ENCODE measurements around the gene GNG7.
"Not testable (repeated sequence)": the region's sequence is repeated elsewhere in the genome, so short reads cannot be mapped to it uniquely, and the experiment has no call there.

Gene GNG7

DNA sequence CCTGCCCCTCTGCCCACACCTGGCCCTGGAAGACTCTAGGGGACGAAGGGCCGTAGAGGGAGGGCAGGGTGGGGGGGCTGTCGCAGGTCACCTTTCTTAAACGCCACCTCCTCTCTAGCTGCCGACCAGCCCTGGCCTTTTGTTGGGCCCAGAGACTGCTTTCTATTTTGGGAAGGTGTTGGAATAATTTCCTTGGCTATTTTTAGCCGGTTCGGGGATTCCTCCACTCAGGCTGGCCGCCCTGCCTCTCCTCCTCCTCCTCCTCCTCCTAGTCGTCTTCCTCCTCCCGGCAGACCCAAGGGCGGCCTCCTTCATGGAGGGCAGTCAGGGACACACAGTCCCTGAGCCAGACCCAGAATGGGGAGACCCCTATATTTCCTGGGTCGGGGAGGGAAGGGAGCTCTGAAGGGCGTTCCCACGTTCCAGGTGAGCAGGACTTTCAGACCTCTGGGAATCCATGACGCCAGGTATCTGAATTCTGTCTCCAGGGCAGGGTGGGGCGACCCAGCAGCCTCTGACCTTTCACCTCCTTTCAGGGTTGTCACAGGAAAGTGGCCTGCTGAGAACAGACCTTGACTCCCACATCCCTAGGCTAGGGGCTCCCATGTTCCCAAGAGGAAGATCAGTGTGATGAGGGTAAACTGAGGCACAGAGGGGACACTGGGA, 206.7 kb downstream of the GNG7 start:
- DNase-seq = no peak

DNA sequence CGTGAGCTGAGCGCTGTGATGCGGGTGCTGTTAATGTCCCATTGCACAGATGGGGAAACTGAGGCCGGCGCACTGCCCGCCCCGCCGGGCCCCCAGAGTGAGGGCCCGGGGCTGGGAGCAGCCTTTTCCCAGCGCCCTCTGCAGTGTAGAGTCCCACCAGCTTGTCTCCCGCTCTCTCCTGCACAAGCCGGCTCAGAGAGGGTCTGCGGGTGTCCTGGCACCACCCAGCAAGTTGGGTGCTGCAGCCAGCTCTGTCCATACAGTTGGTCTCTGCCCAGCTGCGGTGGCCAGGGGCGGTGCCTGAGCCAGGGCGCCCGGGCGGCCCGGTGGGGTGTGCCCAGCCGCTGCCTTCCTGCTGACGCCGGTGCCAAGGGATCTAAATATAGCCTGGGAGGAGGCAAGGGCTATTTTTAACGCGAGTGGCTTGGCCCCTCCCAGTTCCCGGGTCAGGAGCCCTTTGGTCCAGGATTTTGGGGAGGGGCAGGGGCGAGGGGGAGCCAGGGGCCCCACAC, 207.3 kb downstream of the GNG7 start:
- DNase-seq = no peak

DNA sequence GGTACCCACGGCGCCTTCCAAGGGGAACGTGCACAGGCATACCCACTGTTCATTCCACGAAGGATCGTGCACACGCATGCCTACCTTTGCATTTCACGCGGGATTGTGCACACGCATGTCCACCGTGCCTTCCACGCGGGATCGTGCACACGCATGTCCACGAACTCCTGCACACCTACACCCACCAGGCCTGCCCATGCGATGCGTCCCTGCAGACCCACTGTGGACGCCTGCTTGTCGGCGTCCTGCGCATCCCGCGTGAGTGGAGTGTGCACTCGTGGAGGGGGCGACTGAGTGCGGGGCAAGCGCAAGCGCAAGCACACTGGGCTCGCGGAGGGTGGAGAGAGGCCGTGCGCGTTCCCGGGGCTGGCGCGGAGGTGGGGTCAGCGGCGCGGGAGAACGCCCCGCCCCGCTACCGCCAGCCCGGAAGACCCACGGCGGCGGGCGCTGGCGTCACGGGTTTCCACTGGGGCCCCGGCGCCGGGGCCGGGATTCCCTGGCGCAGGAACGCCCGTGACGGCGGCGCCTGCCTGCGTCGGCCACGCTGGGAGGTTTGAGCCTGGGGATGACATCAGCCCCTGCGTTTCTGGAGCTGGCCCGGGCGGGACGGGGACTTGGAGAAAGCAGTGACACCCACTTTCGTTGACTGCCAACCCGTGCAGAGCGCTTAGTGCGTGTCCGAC, 207.9 kb downstream of the GNG7 start:
- peak; percentile 41 for DNase-seq

DNA sequence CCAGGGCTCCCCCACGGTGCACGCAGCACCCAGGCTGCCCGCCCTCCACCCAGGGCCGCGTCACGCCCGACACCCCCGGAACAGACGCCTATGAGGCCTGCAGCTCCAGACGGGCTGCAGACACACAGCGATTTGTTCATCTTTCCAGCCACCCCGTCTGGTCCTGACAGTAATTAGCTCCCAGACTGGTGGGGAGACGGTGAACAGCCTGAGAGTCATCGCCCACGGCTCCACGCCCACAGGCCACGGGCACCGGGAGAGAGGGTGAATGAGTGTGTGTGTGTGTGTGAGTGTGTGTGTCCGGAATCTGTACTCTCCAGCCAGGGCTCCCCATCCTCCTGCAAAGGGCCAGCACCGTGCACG, 208.4 kb downstream of the GNG7 start:
- DNase-seq = no peak

DNA sequence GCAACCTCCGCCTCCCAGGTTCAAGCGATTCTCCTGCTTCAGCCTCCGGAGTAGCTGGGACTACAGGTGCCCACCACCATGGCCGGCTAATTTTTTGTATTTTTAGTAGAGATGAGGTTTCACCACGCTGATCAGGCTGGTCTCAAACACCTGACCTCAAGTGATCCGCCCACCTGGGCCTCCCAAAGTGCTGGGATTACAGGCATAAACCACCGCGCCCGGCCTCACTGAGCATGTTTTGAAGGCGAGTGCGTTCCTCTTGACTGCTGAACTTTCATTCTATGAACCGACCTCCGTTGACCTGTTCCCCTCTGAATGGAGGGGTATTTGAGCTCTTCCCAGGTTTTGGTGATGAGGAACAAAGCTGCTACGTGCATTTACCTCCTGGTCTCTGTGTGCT, 209.0 kb downstream of the GNG7 start:
- DNase-seq = not testable (repeated sequence)

DNA sequence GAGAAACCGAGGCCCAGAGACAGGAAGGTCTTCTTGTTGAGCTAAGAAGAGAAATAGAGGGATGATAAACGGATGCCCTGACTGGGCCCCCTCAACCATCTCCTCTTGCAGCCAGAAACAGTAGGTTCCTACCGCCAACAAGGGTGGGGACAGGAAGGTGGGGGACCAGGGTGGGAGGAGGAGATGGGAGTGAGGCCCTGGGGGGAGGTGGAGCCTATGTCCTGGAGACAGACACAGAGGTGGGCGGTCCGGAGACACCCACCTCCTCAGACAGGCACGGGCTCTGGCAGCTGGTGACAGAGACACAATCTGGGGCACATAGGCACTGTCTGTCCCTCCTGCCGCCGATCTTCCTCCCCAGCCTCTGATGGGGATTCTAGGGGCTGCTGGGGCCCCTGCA, 209.6 kb downstream of the GNG7 start:
- DNase-seq = no peak

DNA sequence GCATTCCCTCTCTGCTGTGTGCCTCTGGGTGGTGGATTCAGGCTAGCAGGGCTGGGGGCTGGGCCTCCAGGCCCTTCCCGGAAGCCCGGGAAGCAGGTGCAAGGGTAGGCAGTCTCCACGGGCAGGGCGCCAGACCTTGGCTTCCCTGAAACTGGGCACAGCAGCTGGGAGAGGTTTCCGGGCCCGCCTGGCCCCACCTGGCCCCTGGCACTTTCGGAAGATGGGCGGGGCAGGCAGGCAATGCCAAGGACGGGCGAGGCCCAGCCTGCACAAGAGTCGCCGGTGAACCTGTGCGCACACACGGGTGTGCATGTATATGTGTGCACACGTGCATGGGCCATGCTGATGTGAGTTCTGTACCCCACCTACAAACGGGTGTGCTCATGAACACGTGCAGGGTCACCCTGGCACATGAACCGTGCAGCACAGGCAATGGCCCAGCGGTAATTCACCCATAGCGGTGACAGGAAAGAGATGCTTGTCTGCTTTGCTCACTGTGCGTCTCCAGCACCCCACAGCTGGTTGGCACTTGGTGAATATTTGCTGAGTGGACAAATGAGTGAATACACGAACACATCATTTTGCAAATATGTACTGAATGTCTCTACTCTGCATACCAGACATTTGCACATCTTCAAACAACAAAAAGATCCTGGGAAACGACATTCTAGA, 211.2 kb downstream of the GNG7 start:
- DNase-seq = peak; percentile 25

DNA sequence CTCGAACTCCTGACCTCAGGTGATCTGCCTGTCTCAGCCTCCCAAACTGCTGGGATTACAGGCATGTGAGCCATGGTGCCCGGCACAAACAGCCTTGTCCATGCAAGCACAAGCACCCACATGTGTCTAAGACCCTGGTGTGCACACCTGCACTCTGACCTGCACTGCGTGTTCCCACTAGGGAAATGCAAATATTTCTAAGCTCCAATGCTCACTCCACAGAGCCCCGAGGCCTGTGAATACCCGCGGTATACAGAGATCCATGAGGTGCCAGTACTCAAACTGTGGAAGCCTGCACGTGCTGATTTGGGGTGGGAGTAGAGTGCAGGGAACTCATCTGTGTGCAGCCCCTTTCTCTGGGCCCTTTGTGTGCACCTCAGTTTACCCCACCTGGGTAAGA, 211.8 kb downstream of the GNG7 start:
- DNase-seq = no peak

DNA sequence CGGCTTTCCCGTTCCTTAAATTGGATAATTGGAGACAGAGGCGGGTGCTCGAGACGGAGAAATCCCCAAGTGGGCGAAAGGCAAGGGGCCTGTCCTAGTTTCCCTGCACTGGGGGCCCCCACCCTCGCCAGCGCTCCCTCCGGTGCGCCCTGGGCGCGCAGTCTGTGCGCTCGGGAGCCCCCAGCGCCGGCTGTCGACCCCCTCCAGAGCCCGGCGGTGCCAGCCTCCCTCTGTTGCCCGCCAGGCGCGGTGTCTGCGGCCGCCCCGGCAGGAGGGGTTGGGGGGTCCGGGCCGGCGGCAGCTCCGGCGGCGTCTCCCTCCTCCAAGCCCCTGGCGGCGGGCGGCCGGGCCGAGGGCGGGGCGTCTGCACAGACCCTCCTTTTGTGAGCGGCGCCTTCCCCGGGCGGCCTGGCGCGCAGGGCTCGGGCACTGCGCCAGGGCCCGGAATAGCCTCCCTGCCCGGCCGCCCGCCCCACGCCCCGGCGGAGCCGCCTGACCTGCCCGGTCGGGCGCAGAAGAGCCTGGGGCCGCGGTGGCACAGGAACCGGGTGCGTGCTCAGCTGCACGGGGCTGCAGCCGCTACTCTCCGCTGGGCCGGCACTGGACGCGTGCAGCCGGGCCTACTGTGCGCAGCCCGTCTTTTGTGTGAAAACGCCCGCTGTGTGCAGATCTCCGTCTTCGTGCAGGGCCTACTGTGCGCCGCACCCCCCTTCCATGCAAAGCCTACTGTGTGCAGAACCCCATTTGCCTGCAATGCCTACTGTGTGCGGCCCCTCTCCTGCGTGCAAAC, 213.4 kb downstream of the GNG7 start:
- DNase-seq = no peak

DNA sequence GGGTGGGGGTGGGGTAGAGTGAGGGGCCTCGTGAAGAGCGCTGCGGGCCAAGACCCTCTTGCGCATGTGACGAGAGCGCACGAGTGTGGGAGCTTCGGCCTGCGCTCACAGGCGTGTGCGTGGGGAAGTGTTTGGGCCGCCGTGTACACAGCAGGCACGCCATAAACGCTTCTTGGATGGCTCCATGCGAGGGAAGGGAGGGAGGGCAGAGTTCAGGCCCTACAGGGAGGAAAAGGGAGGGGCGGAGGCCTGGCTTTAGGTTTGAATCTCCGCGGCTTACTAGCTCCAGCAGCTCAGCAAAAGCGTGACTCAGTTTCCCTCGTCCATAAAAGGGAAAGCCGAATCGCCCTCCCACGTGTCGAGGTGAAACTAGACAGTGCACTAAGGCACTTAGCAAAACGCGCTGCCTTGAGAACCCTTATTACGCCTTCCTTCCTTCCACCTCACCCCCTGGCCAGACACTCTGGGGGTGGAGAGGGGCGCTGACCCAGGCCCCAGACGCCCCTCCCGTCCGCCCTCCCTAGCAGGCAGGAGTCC, 214.0 kb downstream of the GNG7 start:
- DNase-seq = no peak

DNA sequence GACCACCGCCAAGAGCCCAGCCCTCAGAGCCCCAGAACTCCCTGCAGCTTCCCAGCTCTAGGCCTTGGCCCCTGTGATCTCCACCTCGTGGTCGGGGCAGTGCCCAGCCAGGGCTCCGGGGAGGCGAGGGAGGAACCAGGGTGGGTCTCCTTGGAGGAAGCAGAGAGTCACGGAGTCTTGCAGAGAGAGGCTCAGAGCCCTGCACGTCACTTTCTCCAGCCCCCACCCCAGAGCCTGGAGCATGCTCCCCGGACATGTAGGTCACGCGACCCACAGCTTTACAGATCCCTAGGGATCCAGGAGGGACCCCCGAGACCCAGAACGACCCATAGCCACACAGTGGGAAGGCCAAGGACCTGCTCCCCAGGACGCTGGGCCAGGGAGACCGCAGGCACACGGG, 214.7 kb downstream of the GNG7 start:
- DNase-seq = no peak

DNA sequence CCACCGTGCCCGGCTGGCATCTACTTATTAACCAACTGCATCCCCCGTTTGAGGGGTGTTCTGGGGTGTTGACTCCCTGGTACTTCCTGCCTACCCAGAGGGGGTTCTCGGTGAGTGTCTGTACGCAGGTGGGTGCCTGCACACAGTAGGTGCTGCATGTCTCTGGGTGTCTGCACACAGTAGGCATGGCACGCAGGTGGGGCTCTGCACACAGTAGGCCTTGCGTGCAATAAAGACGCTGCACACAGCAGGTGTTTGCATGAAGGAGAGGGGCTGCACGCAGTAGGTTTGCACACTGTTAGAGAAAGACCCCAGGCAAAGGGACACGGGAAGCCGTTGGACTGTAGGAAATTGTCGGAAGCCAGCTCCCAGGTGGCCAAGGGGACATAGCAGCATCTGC, 215.4 kb downstream of the GNG7 start:
- DNase-seq = no peak

DNA sequence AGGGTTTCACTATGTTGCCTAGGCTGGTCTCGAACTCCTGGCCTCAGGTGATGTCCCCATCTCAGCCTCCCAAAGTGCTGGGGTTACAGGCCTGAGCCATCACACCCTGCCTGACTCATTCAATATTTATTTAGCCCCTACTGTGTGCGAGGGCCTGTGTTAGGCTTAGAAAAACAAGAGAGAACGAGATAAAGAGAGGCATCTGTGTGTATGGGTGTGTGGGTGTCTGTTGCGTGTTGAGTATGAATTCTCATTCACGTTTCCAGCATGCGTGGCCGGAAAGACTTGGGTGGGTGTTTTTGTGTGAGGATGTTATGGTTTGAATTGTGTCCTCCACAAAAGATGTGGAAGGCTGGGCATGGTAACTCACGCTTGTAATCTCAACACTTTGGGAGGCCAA, 217.1 kb downstream of the GNG7 start:
- no peak for DNase-seq

DNA sequence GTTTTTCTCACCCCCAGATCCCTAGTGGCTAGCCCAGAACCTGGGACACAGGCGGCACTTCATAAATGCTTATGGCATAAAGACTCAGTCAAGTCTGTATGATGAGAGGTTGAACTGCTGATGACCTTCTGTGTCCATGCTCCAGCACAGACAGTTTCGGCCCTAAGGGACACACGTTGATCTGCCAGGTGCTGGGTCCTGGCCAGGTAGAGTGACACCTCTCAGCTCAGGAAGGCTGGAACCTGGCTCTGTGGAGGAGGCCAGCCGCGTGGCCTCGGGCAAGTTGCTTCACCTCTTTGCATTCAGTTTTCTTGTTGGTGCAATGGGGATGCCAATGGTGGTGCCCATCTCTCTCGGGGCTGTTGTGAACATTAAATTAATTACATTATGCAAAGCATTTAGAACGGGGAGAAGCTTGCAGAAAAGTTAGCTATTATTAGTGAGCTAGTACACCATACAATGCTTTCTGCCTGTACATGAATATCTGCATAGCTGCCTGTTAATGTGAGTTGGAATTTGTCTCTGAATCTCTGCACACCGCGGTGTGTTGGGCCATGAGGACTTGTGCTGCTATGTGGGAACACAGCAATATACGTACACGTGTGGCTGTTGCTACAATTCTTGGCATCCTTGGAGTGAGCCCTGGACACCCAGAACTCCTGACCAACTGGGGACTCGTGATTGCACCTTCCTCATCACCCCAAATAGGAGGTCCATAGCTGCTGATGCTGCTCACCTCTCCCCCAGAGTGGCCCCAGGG, 218.1 kb downstream of the GNG7 start:
- no peak for DNase-seq

DNA sequence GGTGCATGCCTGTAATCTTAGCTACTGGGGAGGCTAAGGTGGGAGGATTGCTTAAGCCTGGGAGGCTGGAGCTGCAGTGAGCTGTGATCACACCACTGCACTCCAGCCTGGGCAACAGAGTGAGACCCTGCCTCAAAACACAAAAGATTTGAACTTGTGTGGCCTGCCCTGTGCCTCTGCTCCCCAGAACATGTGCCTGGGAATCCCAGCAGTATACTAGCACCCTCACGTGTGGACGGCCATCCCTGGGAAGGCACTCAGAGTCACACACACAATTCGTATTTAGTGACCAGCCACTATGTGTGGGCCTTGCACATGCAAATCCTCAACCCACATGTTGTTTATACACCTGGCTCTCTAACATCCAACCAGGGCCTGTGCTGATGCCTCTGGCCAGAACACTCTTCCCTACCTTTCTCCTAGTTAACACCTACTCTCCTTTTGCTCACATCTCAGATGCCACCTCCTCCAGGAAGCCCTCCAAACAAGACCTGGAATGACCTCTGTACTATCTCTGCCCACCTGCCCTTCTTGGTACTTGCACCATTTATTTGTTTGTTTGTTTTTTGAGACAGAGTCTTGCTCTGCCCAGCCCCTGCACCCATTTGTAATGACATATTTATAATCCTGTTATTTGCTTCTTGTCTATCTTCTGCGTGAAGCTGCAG, 218.9 kb downstream of the GNG7 start:
- DNase-seq = no peak

DNA sequence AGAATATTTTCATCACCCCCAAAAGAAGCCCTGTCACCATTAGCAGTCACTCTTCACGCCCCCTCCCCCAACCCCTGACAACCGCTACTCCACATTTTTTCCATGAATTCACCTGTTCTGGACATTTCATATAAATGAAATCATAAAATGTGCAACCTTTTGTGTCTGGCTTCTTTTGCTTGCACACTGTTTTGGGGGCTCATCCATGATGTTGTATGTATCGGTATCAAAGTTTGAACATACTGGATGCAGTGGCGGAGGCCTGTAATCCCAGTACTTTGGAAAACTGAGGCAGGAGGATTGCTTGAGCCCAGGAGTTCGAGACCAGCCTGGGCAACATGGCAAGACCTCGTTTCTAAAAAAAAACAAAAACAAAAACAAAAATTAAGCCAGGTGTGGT, 219.4 kb downstream of the GNG7 start:
- DNase-seq = no peak

DNA sequence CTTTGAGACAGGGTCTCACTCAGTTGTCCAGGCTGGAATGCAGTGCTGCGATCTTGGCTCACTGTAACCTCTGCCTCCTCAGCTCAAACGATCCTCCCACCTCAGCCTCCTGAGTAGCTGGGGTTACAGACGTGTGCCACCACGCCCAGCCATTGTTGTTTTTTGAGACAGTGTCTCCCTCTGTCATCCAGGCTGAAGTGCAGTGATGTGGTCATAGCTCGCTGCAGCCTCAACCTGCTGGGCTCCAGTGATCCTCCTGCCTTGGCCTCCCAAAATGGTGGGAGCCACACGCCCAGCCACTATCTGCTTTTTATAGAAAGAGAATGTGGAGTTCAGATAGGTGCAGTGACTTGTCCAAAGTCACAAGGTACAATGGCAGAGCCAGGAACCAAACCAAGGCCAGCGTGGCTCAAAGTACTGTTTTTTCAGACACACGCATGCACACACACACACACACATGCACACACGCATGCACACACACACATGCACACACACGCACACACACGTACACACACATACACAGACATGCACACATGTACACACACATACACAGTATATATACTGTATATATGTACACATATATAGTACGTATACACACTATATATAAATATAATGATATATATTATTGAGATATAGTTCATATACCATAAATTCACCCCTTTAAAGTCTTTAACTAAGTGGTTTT, 220.0 kb downstream of the GNG7 start:
- DNase-seq = no peak

DNA sequence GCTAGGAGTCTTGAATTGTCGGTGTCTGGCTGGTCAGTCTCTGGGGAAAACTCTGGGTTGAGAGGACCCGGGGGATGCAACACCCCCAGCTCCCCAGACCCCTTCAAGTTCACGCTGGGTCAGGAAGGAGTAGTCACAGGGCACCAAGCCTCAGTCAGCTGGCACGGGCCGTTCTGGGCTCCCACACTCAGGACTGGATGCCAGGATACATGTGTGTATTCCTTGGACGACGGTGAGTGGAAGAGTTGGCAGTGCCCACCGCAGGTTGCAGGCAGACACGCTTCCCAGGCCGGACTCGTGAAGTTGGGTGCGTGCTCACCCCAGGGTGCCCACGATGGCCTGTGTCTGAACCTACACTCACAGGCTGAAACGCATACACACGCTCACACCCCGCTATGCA, 221.0 kb downstream of the GNG7 start:
- no peak for DNase-seq

DNA sequence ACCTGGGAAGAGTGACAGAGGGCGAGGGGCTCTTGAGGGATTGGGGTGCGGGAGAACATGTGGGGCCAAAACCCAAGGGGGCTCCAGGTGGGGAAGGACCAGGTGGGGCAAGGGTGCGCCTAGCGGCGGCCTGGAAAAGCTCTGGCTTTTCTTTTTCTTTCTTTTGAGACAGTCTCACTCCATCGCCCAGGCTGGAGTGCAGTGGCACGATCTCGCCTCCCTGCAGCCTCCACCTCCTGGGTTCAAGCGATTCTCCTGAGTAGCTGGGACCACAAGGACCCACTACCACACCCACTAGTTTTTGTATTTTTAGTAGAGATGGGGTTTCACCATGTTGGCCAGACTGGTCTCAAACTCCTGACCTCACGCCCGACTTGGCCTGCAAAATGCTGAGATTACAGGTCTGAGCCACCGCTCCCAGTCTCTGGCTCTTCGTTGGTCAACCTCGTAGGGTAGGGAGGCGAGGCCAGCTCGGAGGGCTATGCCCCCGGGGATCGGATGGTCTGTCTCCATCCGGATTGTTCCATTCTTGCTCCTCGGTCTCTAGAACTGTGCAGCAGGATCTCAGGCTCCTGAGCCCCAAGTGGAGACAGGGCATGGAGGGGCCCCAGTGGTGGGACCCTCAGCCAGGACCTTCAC, 222.8 kb downstream of the GNG7 start:
- no peak for DNase-seq

DNA sequence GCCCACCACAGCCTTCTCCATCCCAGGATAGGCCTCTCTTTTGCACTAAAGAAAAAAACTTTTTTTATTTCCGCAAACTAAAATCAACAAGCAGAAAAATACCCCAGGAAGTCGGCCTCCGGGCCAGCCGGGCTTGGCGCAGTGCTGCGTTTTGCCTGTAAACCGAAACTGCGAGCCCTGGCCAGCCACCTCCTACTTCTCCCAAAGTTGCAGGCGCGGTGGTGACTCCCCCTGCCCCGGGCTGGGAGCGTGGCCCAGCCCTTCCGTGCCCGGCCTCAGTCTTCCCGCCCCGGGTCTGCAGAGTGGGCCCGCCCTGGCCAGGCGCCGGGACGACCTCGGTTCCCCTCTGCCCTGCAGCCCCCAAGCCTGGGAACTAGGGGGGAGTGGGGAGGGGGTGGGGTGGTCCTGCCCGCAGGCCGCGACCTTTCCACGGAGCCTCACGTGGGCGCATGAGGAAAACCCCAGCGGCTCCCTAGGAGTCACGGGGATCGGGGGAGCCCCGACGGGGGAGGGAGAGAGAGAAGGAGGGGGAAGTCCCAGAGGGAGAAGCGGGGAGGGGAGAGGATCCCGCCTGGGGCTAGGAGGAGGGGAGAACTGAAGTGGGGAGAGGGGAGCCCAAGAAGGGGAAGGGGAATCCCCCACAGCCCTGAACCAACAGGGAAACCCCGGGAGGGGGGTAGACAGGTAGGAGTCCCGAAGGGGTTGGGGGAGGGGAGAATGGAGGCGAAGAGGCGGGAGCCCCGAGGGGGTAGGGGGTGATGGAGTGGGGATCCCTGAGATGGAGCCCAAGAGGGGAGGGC, 223.5 kb downstream of the GNG7 start:
- DNase-seq = no peak

Measured in NCI-H1436 (cell line).